HG02798 (cell line): ENCODE measurements around the gene HSPD1.

Source experiments
- ATAC-seq: cut with Tn5 transposase; IDR thresholded peaks from one replicate; pipeline ENCODE4 v1.9.1; 2021; ENCODE audit warnings: mild to moderate bottlenecking; ENCODE audit not compliant: unreplicated experiment, poor library complexity

Gene HSPD1

DNA sequence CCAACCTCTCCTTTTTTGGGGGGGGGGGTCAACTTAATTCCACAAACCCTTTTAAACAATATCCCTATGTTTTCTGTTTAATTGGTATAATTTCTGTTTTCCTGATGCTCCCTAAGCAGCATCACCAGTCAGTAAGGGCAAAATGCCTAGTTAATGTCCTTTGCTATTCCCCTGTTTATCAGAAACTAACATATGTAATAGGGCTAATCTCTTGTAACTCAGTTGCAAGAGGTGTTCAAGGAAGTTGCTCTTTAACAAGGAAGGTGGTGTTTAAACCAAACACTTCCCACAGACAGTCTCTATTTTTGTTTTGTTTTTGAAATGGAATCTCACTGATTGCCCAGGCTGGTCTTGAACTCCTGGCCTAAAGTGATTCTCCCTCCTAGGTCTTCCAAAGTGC is 52.8 kb downstream of the HSPD1 start:
- no peak for ATAC-seq

DNA sequence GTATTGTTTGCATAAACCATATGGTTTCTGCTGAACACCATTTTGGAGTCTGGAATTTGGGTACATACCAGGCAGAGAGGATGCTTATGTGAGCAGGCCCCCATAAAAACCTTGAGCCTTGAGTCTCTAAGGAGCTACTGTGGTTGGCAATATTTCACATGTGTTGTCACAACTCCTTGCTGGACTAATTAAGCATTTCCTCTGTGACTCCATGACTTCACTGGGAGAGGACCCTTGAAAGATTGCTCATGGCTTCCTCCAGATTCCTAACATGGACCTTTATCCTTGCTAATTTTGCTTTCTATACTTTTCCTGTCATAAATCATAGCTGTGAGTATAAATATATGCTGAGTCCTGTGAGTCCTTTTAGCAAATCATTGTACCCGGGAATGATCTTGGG is 53.9 kb downstream of the HSPD1 start:
- ATAC-seq, result no peak

DNA sequence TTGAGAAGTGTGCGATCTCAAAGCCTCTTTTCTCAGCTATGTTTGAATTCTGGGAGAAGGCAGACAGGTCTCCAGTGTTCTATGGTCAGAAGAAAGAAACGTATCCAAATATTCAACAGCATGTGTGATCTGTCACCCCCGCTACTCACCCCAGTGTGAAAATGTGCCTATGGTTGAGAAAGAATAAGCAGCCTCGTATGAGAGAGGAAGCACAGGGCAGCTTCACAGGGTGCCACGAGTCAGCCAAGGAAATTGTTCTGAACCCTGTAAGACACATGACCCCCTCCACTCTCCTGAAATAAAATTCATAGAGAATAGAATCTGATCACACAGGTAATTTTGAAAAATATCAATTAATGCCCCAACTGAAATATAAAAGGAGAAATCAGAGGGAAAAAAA is 56.8 kb downstream of the HSPD1 start:
- ATAC-seq, result no peak

DNA sequence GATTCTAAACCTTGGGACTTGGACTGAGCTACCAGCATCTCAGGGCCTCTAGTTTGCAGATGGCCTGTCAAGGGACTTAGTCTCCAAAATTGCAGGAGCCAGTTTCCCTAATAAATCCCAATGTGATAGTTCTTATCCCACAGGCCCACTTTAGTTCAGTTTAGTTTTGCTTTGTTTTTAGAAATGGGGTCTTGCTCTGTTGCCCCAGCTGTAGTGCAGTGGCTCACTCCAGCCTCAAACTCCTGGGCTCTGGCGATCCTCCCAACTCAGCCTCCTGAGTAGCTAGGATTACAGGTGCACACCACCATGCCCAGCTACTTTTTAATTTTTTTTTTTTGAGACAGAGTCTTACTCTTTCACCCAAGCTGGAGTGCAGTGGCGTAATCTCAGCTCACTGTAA is 62.3 kb downstream of the HSPD1 start:
- ATAC-seq, result no peak
